TTC549 (cell line): ENCODE data around the gene PROC.

Source experiments
- FAIRE-seq: peaks from 2 replicates; lab custom pipeline; 2012; peaks lifted over from hg19 to GRCh38; lab: Jason Lieb, UNC

PROC gene

DNA sequence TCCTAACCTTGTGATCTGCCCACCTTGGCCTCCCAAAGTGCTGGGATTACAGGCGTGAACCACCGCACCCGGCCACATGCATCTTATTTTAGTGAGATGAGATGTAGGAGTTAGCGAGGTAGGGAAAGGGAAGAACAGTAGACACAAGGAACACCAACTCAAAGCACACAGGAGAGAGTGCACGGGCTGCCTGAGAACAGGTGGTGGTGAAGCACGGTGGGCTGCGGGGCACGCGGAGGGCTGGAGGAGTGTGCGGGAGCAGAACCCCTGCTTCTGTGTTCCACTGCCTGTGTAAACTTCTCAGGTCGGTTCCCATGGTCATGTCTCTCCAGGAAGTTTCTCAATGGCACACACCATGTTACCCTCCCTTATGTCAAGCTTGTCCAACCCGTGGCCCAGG is 38.7 kb downstream of the PROC start:
- no peak for FAIRE-seq

DNA sequence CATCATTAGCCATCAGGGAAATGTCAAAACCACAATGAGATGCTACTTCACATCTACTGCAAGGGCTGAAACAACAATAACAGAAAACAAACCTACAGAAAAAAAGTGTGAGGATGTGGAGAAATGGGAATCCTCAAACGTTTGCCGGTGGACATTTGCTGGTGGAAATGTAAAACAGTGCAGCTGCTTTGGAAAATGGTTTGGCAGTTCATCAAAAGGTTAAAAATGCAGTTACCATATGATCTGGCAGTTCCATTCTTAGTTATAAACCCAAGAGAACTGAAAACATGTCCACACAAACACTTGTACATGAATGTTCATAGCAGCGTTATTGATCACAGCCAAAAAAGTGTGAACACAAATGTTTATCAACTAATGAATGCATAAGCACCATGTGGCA is 44.2 kb downstream of the PROC start:
- no peak for FAIRE-seq

DNA sequence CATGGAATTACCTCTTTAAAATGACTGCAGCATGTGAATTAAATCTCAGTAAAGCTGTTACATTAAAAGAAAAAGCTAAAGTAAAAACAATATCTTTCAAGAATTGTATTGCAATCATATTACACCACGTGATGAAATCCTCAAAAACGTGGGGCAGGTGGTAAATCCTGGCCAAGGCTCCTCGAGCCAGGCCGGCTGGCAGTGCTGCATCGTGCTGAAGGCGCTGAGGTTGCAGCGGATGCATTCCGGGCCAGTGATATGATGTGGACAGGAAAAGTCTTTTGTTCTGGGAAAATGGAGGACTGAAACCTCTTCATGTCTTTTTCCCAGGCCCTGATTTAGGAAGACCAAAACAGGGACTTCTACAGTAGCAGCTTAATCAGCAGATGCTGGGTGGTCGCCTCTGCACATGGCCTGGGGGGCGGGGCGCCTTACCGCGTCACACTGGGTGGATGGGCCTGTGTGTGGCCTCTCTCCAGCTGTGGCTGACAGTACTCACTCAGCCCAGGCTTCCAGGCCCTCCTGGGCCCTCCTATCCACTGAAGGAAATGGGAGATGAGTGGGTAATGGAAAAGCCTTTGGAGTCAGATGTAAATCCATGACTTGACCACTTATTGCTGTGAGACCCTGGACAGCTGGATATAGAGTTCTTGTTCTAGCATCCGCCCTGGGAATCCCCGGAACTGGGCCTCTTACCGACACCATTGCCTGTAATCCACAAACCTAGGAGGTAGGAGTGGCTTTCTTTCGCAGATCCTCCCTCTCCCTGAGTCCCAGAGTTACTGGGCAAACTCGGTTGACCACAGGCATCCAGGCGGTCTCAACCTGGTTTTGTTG is 45.1 kb downstream of the PROC start:
- no peak for FAIRE-seq

DNA sequence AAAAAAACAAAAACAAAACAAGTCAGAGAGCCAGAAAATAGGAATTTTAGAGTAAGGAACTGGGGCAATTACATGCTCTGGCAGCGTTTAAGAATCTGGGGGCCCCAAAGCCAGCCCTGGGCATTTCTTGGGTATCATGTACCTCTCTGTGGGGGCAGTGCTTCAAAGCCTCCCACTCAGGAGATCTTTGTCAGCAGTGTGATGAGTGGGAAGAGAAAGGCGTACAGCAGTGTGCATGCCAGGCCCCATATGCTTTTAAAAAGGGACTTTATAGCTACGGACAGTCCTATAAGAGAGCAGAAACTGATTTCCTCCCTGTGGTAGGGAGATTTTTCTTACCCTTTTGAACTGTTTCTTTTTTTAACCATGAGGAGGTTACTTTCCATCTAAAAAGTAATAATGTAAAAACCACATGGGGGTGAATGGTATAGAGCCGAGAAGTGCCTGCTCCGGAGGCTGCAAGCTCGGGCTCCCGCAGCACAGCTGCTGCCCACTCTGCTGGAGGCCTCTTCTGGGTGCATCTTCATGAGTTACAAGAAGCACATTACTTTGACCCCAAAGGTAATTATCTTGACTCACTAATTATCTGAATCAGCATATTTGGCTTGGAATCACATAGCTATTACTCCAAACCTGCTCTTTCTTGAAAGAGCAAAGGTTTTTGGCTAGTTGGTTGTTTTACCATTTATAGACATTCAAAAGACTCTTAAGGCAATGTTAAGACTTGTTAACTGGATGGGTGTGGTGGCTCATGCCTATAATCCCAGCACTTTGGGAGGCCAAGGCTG is 46.4 kb downstream of the PROC start:
- FAIRE-seq: no peak

DNA sequence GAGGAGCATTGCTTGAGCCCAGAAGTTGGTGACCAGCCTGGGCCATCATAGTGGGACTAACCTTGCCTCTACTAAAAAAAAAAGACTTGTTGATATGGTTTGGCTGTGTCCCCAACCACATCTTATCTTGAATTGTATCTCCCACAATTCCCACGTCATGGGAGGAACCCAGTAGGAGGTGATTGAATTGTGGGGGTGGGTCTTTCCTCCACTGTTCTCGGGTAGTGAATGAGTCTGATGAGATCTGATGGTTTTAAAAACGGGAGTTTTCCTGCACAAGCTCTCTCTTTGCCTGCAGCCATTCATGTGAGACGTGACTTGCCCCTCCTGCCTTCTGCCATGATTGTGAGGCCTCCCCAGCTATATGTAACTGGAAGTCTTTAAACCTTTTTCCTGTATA is 47.0 kb downstream of the PROC start:
- no peak for FAIRE-seq

DNA sequence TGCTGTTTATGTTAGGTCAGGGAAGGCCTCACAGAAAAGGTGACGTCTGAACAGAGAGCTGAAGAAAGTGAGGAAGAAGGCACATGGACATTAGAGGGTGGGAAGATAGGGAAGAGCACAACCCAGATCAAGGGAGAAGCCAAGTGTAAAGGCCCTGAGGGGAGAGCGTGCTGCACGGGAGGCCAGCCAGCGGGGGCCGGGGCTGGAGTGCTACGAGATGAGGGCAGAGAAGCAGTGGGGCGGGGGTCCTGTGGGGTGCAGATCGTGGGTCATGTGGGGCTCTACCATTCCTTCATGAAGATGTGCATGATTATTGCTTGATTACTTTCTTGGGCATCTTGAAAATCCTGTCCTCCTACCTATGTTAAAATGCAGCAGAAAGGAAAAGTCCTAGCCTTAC is 50.8 kb downstream of the PROC start:
- no peak for FAIRE-seq

DNA sequence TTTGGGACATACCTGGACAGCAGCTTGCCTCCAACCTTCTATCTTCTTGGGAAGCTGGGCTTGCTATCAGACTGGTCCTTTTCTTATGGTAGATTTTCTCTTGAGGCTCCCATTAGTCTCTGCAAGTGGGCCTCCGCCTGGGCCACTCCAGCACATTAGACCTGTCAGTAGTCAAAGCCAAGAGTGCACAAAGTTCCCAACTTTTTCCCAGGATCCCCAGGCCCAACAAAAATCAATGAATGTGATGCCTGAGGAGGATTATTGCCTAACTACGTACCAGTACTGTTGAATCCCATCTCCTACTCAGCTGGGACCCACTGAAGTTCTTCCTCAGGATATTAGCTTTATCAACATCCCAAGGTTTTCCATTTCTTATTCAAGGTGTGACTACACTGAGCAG is 51.7 kb downstream of the PROC start:
- FAIRE-seq: no peak

DNA sequence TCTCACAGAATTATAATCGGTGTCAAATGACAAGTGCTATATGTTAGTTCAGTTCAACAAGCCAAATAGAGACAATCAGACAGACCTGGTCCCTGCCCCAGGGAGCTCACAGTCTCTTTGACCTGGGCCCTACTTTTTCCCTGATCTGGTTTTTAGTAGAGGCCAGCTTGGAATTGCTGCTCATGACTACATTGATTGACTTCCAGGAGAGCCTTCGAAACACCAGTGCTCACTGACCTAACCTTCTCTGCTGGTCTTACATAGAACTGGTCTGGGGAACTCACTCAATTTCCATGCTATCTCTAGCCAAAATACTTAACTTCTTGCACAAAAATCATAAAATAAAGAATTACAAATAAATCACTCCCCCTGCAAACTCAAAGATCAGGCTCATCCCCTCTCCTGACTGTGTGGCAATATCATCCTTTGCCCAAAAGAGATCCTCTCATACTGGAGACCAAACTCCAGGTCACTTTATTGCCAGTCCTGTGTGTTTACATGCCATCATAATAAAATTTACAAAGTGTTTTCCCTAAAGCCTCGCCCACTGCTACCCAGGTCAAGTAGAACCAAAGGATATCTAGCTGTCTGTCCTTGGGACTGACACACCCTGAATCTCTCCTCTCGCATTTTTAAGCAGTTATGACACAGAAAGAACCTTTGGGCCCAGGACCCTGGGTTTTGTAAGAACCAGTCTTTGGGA is 53.2 kb downstream of the PROC start:
- FAIRE-seq: no peak

DNA sequence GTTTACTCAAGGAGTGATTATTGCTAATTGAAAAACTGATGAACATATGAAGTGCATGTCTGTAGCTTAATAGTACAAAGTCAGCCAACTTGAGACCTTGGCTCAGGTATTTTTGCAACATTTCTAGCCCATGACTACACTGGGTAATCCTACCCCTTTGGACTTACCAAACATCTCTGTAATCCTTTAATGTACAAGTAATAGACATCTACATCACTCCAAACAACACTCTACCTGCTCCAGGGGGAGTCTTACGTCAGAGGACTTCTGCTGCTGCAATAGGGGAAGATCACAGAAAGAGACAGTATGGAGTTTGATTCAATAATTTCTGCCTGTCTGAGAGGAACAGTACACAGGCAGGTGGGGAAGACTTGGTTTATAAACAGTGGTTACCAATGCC is 54.0 kb downstream of the PROC start:
- no peak for FAIRE-seq

DNA sequence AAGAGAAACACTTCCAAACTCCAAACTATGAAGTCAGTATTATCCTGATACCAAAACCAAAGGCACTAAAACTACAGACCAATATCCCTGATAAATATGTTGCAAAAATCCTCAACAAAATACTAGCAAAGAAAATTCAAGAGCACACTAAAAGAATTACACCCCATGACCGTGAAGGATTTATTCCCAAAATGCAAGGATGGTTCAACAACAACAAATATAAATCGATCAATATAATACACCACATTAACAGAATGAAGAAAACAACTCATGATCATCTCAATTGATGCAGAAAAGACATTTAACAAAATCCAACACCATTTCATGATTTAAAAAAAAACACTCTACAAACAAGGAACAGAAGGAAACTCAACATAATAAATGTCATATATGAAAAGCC is 57.6 kb downstream of the PROC start:
- FAIRE-seq: no peak
